Subcutaneous abdominal adipose tissue (tissue), 5 donors: ENCODE data around the gene GCK.
"Not testable (repeated sequence)": the region's sequence is repeated elsewhere in the genome, so short reads cannot be mapped to it uniquely, and the experiment has no call there.

Source experiments
- H3K27ac ChIP-seq: one replicate; pipeline ENCODE4 v1.7.0; 2013; ENCODE audit warnings: low read depth, mild to moderate bottlenecking, inconsistent platforms, low read length, moderate library complexity
- H3K27me3 ChIP-seq, 5 donors: one replicate each; pipeline ENCODE4 v1.7.0; 2013; ENCODE audit warnings: low read length in 5 of 5, inconsistent platforms in 1 of 5; ENCODE audit not compliant: control insufficient read depth in 5 of 5, insufficient read depth in 4 of 5
- H3K36me3 ChIP-seq, 5 donors: one replicate each; pipeline ENCODE4 v1.7.0; 2013; ENCODE audit warnings: low read length in 5 of 5; ENCODE audit not compliant: control insufficient read depth in 5 of 5, insufficient read depth in 5 of 5
- H3K4me1 ChIP-seq, 5 donors: one replicate each; pipeline ENCODE4 v1.7.0; 2013; ENCODE audit warnings: low read length in 5 of 5, mild to moderate bottlenecking in 3 of 5, moderate library complexity in 1 of 5; ENCODE audit not compliant: control insufficient read depth in 5 of 5, insufficient read depth in 5 of 5
- H3K4me3 ChIP-seq, 5 donors: one replicate each; pipeline ENCODE4 v1.7.0; 2013; ENCODE audit warnings: low read length in 5 of 5, low read depth in 1 of 5
- H3K9ac ChIP-seq, 5 donors: one replicate each; pipeline ENCODE4 v1.7.0; 2013; ENCODE audit warnings: low read length in 5 of 5, mild to moderate bottlenecking in 4 of 5, moderate library complexity in 3 of 5
- H3K9me3 ChIP-seq, 5 donors: one replicate each; pipeline ENCODE4 v1.7.0; 2013; ENCODE audit warnings: low read length in 5 of 5; ENCODE audit not compliant: control insufficient read depth in 5 of 5
- donor health status: healthy.
- donor health status: healthy.
- donor health status: healthy.
- donor health status: healthy.
- donor health status: healthy.

GCK gene

DNA sequence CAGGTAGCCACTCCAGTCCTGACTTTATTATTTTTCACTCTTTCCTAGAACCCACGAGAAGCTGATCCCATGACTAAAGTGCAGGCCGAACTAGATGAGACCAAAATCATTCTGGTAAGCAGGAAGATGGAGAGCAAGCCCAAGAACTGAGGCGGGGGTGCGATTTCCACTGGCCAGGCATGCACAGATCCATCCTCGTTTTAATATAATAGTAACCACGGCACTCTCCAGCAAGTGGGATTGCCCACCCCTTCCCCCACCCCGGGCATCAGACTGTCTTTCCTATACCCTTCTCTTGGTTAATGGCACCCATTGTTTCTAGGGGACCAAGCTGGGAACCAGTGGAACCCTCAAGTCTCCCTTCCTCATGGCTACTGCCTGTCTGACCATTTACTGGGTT, 18.8 kb upstream of the GCK start:
- no peak overlapping the region for H3K4me3 ChIP-seq
- no peaks in the 10 kb centered on the region for H3K9me3 ChIP-seq
- peaks cover 22 to 91% (median 86%) of the 10 kb centered on the region in 5 donors for H3K36me3 ChIP-seq
- peaks cover 0 to 7% (median 0%) of the 10 kb centered on the region in 5 donors for H3K4me1 ChIP-seq
- no peaks in the 10 kb centered on the region for H3K27me3 ChIP-seq
- no peak overlapping the region for H3K27ac ChIP-seq
- H3K9ac ChIP-seq, result no peak overlapping the region

DNA sequence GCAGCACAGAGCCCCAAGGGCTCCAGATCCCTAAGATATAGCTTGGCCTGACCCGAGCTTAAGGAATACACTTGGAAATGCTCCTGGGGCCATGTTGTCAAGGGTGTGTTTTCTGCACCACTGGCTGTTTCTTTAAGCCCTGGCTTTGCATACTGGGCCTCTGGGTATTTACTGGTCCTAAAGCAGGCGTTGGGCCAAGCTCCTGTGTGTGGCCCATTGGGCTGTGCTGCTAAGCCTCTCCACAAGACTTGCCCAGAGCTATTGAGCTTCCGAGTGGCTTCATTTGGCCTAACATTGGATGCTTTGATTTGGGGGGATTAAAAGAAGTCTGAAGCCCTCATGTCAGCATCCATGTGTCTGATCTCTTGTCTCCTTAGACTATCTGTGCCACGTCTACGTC, 16.8 kb upstream of the GCK start:
- peaks cover 2 to 23% (median 16%) of the 10 kb centered on the region in 5 donors for H3K4me1 ChIP-seq
- H3K9me3 ChIP-seq, result no peaks in the 10 kb centered on the region
- no peak overlapping the region for H3K27ac ChIP-seq
- no peak overlapping the region for H3K4me3 ChIP-seq
- no peak overlapping the region for H3K9ac ChIP-seq
- H3K36me3 ChIP-seq, result peaks cover 22 to 70% (median 65%) of the 10 kb centered on the region in 5 donors
- no peaks in the 10 kb centered on the region for H3K27me3 ChIP-seq

DNA sequence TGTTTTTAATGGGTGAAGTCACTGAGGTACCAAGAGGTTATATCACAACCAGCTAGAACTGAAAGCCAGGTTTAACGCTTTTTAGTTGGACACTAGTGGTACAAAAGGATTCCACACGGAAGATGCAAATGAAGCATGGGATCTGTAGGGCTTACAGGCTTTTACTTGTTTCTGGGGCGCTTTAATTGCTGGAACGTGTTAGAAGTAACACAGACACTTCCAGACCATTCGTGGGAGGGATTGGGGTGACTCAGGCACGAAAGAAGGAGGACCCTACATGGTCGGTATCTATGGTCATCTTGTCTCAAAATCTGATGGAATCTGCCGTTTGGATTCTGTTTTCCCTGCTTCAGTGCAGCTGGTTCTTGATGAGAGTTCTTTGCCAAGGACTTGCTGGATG, 12.6 kb upstream of the GCK start:
- H3K9ac ChIP-seq, result peak overlapping the region; percentile 17 to 89 (median 76)
- peak overlapping the region; percentile 77 for H3K27ac ChIP-seq
- peaks cover 14 to 29% (median 26%) of the 10 kb centered on the region in 5 donors for H3K36me3 ChIP-seq
- H3K27me3 ChIP-seq, result peaks cover 0 to 3% (median 0%) of the 10 kb centered on the region in 5 donors
- no peaks in the 10 kb centered on the region for H3K9me3 ChIP-seq
- H3K4me3 ChIP-seq, result peak overlapping the region; percentile 69 to 99 (median 93)
- H3K4me1 ChIP-seq, result peaks cover 2 to 23% (median 16%) of the 10 kb centered on the region in 5 donors

DNA sequence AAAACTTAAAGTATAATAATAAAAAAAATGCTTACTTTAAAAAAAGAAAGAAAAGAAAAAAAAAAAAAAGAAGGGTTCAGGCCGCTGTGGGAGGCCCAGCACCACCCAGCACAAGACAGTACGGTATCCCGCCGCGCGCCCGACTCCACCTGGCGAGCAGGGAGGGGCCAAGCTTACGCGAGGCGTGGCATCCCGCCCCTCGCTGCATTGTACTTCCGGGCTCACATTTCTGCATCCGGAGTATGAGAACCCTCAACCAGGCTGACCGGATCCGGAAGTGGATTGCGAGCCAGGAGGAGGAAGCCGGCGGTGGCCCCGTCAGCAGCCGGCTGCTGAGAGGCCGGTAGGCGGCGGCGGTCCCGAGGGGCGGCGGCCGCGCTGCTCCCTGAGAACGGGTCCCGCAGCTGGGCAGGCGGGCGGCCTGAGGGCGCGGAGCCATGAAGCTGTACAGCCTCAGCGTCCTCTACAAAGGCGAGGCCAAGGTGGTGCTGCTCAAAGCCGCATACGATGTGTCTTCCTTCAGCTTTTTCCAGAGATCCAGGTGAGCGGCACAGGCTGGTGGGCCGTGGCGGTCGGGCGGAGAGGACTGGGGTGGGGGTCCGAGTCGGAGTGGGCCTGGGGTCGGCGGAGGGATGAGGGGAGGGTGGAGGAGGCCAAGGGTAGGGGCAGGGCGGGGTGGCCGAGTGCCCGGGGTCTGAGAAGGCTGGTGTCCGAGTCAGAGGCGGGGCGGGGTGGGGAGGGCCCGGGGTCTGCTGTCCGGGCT, 11.6 kb upstream of the GCK start, which contains the start of gene YKT6:
TSS of gene YKT6 (plus strand) at position 280 of the 763 bp plus-strand sequence. CDS start at position 438, 158 bp downstream.
- Histone ChIP-seq H3K9me3 (no peaks in the 10 kb centered on the region), H3K4me3 (peak within 1 kb of the TSS; percentile 69 to 99 (median 93)), H3K27ac (peak within 1 kb of the TSS; percentile 77), H3K9ac (peak within 1 kb of the TSS; percentile 56 to 93 (median 86)), H3K4me1 (peaks cover 2 to 23% (median 16%) of the 10 kb centered on the region in 5 donors), H3K27me3 (peaks cover 0 to 3% (median 0%) of the 10 kb centered on the region in 5 donors), H3K36me3 (peaks cover 14 to 20% (median 16%) of the 10 kb centered on the region in 5 donors)

DNA sequence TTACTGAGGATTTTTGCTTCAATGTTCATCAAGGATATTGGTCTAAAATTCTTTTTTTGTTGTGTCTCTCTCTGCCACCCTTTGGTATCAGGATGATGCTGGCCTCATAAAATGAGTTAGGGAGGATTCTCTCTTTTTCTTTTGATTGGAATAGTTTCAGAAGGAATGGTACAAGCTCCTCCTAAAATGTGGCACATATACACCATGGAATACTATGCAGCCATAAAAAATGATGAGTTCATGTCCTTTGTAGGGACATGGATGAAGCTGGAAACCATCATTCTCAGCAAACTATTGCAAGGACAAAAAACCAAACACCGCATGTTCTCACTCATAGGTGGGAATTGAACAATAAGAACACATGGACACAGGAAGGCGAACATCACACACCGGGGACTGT, 10.9 kb upstream of the GCK start:
- Histone ChIP-seq H3K4me1 (peaks cover 2 to 23% (median 16%) of the 10 kb centered on the region in 5 donors), H3K36me3 (peaks cover 9 to 13% (median 9%) of the 10 kb centered on the region in 5 donors)
- H3K9ac ChIP-seq, H3K9me3 ChIP-seq, H3K4me3 ChIP-seq, H3K27me3 ChIP-seq, H3K27ac ChIP-seq: not testable (repeated sequence)

DNA sequence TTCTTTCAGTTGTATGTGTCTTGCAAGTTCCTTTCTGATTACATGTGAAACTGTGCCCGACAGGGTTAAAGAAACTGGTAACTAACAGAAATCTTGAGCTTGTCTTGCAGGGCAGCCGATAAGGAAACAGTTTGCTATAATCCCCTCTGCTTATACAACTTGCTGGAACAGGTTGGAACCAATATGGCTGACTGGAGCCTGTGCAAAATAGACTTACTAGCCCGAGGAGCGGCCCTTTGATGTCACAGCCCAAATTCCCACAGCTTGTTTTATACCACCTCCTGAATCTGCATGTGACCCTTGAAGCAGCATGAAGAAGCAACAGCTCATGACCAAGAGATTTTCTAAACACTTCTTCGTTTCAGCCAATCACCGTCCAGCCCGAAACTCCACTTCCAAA, 8.2 kb upstream of the GCK start:
- H3K9ac ChIP-seq, result no peak overlapping the region
- peaks cover 2 to 12% (median 12%) of the 10 kb centered on the region in 5 donors for H3K4me1 ChIP-seq
- no peak overlapping the region for H3K4me3 ChIP-seq
- no peak overlapping the region for H3K27ac ChIP-seq
- H3K36me3 ChIP-seq, result no peaks in the 10 kb centered on the region
- peaks cover 0 to 8% (median 3%) of the 10 kb centered on the region in 5 donors for H3K27me3 ChIP-seq
- no peaks in the 10 kb centered on the region for H3K9me3 ChIP-seq

DNA sequence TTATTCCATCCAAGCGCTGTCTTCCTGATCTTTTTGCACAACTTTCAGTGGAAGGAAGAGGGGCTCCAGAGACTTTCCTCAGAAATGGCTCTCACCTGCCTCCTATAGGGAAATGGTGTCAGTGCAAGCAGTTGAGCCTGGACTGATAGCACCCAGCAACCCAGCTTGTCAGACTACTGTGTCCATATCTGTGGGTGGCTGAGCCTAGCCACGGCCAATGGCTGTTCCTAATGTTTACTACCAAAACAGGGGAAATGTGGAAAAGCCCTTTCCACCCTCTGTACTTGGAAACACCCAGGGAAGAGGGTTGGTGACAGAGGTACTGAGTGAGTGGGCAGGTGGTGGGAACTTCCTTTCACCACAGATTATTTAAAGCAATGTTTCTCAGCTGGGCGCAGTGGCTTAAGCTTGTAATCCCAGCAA, 7.2 kb upstream of the GCK start:
- H3K4me3 ChIP-seq, result no peak overlapping the region
- peaks cover 0 to 2% (median 2%) of the 10 kb centered on the region in 5 donors for H3K4me1 ChIP-seq
- H3K9ac ChIP-seq, result no peak overlapping the region
- H3K9me3 ChIP-seq, result no peaks in the 10 kb centered on the region
- no peaks in the 10 kb centered on the region for H3K36me3 ChIP-seq
- no peak overlapping the region for H3K27ac ChIP-seq
- peaks cover 0 to 8% (median 7%) of the 10 kb centered on the region in 5 donors for H3K27me3 ChIP-seq

DNA sequence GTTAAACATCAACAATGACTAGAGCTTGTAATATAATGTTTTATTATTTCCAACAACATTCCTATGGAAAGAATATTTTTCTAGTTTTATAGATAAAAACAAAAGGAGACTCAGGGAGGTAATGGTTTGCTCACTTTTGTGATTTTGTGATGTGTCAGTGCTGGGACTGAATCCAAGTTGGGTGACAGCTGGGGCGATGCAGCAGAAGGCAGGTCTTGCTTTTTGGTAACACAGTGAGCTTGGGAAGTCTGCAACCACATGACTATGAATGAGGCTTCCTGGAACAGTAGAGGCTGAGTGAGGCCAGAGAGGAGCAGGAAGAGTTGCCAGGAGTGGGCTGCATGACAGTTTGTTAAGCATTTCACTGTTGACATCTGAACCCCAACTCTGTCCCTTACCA, 6.7 kb upstream of the GCK start:
- Histone ChIP-seq H3K9me3 (no peaks in the 10 kb centered on the region), H3K4me1 (no peaks in the 10 kb centered on the region), H3K36me3 (no peaks in the 10 kb centered on the region), H3K9ac (no peak overlapping the region), H3K27ac (no peak overlapping the region), H3K4me3 (no peak overlapping the region), H3K27me3 (peaks cover 0 to 8% (median 7%) of the 10 kb centered on the region in 5 donors)

DNA sequence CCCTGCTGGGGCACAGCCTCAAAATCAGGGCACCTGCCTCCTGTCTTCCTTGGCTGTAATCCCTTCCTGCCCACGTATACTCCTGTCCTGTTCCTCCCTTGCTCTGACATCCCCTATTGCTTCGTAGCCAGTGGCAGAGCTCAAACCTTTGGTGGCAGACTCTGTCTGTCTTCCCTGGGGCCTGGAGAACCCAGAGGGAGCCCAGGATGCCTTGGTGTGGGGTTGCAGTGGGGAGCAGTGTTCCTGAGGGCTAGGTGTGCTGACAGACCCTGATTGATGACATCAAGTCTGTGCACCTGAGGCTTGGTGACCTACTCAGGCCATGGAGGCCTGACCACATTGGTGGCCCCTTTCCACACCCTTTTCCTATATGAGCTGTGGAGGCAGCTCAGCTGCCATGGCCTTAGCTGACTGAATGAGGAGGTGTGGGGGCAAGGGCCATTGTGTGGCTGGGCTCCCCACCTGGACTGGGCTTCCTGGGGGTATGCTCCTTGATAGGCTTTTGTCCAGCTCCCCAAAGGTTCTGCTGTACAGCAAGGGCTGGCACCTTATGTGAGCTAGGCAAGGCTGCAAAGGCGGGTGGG, 5.4 kb upstream of the GCK start:
- Histone ChIP-seq H3K9ac (no peak overlapping the region), H3K4me3 (no peak overlapping the region), H3K4me1 (no peaks in the 10 kb centered on the region), H3K36me3 (no peaks in the 10 kb centered on the region), H3K27me3 (peaks cover 0 to 10% (median 7%) of the 10 kb centered on the region in 5 donors), H3K27ac (no peak overlapping the region), H3K9me3 (no peaks in the 10 kb centered on the region)

DNA sequence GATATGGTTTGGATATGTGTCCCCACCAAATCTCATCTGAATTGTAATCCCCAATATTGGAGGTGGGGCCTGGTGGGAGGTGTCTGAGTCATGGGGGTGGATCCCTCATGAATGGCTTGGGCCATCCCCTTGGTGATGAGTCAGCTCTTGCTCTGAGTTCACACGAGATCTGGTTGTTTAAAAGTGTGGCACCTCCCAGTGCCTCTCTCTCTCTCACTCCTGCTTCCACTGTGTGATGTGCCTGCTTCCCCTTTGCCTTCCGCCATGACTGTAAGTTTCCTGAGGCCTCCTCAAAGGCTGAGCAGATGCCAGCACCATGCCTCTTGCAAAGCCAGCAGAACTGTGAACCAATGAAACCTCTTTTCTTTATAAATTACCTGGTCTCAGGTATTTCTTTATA, 4.8 kb upstream of the GCK start:
- no peaks in the 10 kb centered on the region for H3K36me3 ChIP-seq
- H3K4me3 ChIP-seq, result no peak overlapping the region
- no peaks in the 10 kb centered on the region for H3K4me1 ChIP-seq
- H3K27me3 ChIP-seq, result peaks cover 0 to 16% (median 8%) of the 10 kb centered on the region in 5 donors
- H3K9ac ChIP-seq, result no peak overlapping the region
- no peaks in the 10 kb centered on the region for H3K9me3 ChIP-seq
- no peak overlapping the region for H3K27ac ChIP-seq
